ENCODE results near the gene GABPB2. TPM values are rescaled to one million over a fixed set of nuclear protein-coding genes. Genes with fewer than 3 reads are reported as not detected.

The GABPB2 gene
- total and polyA plus RNA-seq, 2 experiments from 2014 or later, result 0.98 to 12.9 TPM

DNA sequence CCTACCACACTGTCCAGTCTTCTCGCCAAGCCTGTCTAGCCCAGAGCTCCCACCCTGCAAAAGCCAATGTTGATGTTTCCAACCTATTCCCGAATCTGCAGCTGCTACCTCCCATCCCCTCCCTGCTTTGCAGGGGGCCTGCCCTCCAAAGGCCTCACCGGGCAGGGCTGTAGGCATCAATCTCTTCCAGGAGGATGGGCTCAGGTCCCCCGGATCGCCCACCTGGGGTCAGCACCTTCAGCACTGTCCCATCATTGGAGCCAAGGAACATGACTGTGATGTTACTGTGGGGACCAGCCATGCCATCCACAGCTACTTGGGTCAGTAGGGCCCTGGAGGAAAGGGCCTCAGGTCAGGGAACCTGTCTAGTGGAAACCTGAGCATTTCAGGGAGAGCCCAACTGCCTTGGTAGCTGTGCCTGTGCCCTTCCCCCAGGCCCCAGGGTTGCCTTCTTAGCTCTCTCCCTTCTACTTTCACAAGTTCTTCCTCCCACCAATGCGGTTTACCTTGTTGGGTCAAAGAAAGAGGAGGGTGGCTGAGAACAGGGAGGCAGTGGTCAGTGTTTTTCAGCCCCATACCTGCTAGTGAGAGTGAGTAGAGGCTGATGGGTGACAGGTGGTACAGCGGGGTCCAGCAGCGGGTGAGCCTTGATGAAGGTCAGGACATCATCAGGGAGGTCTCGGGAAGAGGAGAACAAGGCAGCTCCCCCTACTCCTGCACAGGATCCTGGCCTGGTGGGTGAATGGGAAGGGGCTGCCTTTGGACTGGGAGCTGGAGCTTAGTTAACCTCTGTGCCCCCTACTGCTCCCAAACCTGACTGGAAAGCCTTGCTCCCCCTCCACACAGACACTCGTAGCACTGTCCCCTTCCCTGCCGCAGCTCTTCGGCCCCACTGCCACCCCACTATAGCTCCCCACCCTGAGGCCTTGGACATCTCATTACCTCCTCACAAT, 65.1 kb downstream of the GABPB2 start:
- 89% methylated on average over 12 of the region's 12 CpGs for WGBS (ENCODE audit: low lambda C conversion rate, missing lambda C conversion rate)
- no peaks in the 10 kb centered on the region for H3K36me3 ChIP-seq (replicated peaks; ENCODE audit: insufficient read depth, low read depth)
- H3K27ac ChIP-seq, result no peak overlapping the region
- no peak overlapping the region for H3K4me2 ChIP-seq
- H3K9me2 ChIP-seq (replicated peaks; ENCODE audit: insufficient read depth), result no peaks in the 10 kb centered on the region
- H4K20me1 ChIP-seq (ENCODE audit: insufficient read depth, poor library complexity, severe bottlenecking), result no peaks in the 10 kb centered on the region
- no peak for DNase-seq (ENCODE audit: low spot score)
- H3K4me3 ChIP-seq, result no peak overlapping the region
- peaks cover 14% of the 10 kb centered on the region for H3K4me1 ChIP-seq (ENCODE audit: insufficient read depth)
- H2AFZ ChIP-seq, result no peak overlapping the region
- H3K9me3 ChIP-seq (ENCODE audit: low read depth), result no peaks in the 10 kb centered on the region
- TF ChIP-seq EZH2 (IDR thresholded peaks at IDR 0.05; ENCODE audit: borderline replicate concordance) (no peak), EZH2phosphoT487 (IDR thresholded peaks at IDR 0.05; ENCODE audit: low read depth, severe bottlenecking, unreplicated experiment) (no peak)
- TF ChIP-seq, protein P1, sequence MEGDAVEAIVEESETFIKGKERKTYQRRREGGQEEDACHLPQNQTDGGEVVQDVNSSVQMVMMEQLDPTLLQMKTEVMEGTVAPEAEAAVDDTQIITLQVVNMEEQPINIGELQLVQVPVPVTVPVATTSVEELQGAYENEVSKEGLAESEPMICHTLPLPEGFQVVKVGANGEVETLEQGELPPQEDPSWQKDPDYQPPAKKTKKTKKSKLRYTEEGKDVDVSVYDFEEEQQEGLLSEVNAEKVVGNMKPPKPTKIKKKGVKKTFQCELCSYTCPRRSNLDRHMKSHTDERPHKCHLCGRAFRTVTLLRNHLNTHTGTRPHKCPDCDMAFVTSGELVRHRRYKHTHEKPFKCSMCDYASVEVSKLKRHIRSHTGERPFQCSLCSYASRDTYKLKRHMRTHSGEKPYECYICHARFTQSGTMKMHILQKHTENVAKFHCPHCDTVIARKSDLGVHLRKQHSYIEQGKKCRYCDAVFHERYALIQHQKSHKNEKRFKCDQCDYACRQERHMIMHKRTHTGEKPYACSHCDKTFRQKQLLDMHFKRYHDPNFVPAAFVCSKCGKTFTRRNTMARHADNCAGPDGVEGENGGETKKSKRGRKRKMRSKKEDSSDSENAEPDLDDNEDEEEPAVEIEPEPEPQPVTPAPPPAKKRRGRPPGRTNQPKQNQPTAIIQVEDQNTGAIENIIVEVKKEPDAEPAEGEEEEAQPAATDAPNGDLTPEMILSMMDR (IDR thresholded peaks at IDR 0.05; ENCODE audit: poor library complexity), result no peak
- no peaks in the 10 kb centered on the region for H3K79me2 ChIP-seq
- H3K27me3 ChIP-seq, result peaks cover 13% of the 10 kb centered on the region

- H3K36me3 ChIP-seq (replicated peaks; ENCODE audit: insufficient read depth, low read depth), result no peaks in the 10 kb centered on the region
- H3K27me3 ChIP-seq, result no peaks in the 10 kb centered on the region
- H3K4me1 ChIP-seq (ENCODE audit: insufficient read depth), result peaks cover 3% of the 10 kb centered on the region
- H3K4me2 ChIP-seq, result no peak overlapping the region
- DNase-seq (ENCODE audit: low spot score), result no peak
- H3K4me3 ChIP-seq, result no peak overlapping the region
- H3K9me3 ChIP-seq (ENCODE audit: low read depth), result no peaks in the 10 kb centered on the region
- H4K20me1 ChIP-seq (ENCODE audit: insufficient read depth, poor library complexity, severe bottlenecking), result no peaks in the 10 kb centered on the region
- no peaks in the 10 kb centered on the region for H3K79me2 ChIP-seq
- TF ChIP-seq EZH2 (IDR thresholded peaks at IDR 0.05; ENCODE audit: borderline replicate concordance), result no peak
- TF ChIP-seq, protein P1 (IDR thresholded peaks at IDR 0.05; ENCODE audit: poor library complexity), result no peak
- no peak for TF ChIP-seq EZH2phosphoT487 (IDR thresholded peaks at IDR 0.05; ENCODE audit: low read depth, severe bottlenecking, unreplicated experiment)
- H2AFZ ChIP-seq, result no peak overlapping the region
- no peak overlapping the region for H3K27ac ChIP-seq
- H3K9me2 ChIP-seq (replicated peaks; ENCODE audit: insufficient read depth), result no peaks in the 10 kb centered on the region
- WGBS (ENCODE audit: low lambda C conversion rate, missing lambda C conversion rate), result 95% methylated on average over 7 of the region's 7 CpGs
These were observed 67.2 kb downstream of the GABPB2 start for GRCh38 chr1:151137789-151138188.

DNA sequence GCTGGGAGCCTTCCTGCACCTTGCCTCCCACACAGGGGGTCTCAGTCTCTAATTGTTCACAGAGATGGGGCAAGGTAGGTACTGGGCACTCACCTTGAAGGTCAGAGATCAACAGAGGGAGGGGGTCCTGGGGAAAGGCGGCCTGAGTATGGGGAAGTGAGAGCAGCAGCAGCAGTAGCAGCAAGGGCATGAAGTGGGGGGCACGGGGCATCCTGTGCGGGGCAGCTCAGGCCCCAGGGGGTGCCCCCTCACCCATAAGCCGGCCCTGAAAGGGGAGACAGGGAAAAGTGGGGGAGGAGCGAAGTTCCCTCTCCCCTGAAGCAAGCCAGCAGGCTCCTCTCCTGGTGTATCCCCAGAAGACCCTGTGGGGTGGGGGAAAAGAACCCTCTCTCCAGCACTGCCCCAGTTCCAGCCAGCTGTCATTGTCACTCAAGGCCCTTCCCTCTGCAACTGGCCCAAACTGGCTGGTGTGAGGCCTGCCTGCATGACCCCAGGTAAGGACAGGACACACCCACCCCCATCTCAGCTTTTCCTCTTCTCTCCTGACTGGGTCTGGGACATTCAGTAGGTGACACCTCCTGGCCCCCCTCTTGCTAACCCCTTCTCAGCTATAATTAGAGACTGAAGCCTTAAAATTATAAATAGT, 72.0 kb downstream of the GABPB2 start:
- Histone ChIP-seq H3K79me2 (peaks cover 7% of the 10 kb centered on the region), H4K20me1 (ENCODE audit: insufficient read depth, poor library complexity, severe bottlenecking) (no peaks in the 10 kb centered on the region), H2AFZ (no peak overlapping the region), H3K9me3 (ENCODE audit: low read depth) (no peaks in the 10 kb centered on the region), H3K4me2 (no peak overlapping the region), H3K27me3 (peaks cover 3% of the 10 kb centered on the region), H3K9me2 (replicated peaks; ENCODE audit: insufficient read depth) (no peaks in the 10 kb centered on the region), H3K36me3 (replicated peaks; ENCODE audit: insufficient read depth, low read depth) (no peaks in the 10 kb centered on the region), H3K27ac (no peak overlapping the region), H3K4me1 (ENCODE audit: insufficient read depth) (peaks cover 12% of the 10 kb centered on the region), H3K4me3 (no peak overlapping the region)
- TF ChIP-seq EZH2phosphoT487 (IDR thresholded peaks at IDR 0.05; ENCODE audit: low read depth, severe bottlenecking, unreplicated experiment) (no peak), EZH2 (IDR thresholded peaks at IDR 0.05; ENCODE audit: borderline replicate concordance) (no peak)
- TF ChIP-seq, protein P1 (IDR thresholded peaks at IDR 0.05; ENCODE audit: poor library complexity), result no peak
- WGBS (ENCODE audit: low lambda C conversion rate, missing lambda C conversion rate), result 94% methylated on average over 3 of the region's 5 CpGs
- no peak for DNase-seq (ENCODE audit: low spot score)

Measured in hepatocyte (in vitro differentiated cells).